Measurements from ENCODE around the gene NRXN2.

- TF ChIP-seq EZH2 (optimal IDR thresholded peaks at IDR 0.05; ENCODE audit: low read depth, low read length), result no peak
- no peak for TF ChIP-seq CTCF (IDR thresholded peaks at IDR 0.05; ENCODE audit: low read length)
These were observed 66.9 kb downstream of the NRXN2 start for GRCh38 chr11:64655941-64656601.

Measured in MM.1S (cell line).